ENCODE results near the gene MAPK6. TPM values are rescaled to one million over a fixed set of nuclear protein-coding genes. Genes with fewer than 3 reads are reported as not detected.
"Not testable (repeated sequence)": the region's sequence is repeated elsewhere in the genome, so short reads cannot be mapped to it uniquely, and the experiment has no call there.

MAPK6 gene
- polyA plus RNA-seq, 1 donor: 26.4 TPM

DNA sequence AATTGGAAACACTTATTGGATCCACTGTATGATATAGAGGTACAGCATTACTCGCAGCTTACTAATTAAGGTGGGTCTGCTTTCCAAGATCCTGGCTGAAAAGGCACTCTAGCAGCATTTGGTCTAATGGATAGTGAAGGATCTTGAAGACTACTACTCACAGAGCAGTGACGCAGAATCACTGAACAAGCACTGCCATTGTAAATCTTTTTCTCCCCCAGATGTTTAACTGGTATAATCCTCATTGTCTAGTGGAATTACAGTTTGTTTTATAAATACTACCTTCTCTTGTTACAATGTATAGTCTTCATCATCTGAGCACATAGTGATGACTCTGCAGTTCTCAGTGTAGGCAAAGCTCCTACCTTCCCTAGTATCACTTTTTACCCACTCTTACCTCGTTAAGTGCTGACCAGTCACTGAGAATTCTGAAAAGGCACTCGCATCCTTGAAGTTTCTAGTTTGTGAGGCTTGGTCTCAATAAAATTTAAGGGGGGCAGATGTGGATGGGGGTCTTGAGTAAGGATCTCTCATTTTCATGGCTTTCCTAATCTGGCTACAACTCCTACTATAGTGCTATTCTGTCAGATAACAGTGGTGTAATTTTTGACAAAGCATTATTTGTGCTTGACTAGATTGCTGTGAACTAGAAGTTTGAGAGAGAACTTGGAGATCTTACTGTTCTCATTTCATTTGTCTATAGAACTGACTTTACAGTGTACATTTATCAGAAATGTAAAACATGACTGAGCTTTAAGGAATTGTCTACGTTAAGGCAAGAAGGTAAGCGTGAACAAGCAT lies 23.2 kb downstream of the MAPK6 start:
- no peak for DNase-seq (ENCODE audit: low read depth)

DNA sequence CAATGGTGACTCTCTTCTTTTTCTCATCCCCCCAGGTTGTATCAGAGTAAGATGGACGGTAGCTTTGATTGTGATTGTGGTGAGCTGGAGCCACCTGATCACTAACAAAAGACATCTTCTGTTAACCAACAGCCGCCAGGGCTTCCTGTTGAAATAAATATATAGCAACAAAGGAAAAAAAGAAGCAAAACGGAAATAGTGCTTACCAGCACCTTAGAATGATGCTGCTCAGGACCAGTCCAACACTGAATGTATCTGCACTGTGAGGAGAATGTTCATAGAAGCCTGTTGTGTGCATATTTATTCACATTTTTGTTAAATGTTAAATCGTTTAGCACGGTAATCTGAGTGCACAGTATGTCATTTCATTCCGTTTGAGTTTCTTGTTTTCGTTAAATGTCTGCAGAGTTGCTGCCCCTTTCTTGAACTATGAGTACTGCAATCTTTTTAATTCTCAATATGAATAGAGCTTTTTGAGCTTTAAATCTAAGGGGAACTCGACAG lies 26.8 kb downstream of the MAPK6 start:
- not testable (repeated sequence) for DNase-seq (ENCODE audit: low read depth)

DNA sequence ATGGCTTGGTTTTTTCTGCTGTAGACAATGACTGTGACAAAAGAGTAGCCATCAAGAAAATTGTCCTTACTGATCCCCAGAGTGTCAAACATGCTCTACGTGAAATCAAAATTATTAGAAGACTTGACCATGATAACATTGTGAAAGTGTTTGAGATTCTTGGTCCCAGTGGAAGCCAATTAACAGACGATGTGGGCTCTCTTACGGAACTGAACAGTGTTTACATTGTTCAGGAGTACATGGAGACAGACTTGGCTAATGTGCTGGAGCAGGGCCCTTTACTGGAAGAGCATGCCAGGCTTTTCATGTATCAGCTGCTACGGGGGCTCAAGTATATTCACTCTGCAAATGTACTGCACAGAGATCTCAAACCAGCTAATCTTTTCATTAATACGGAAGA lies 27.5 kb downstream of the MAPK6 start:
- not testable (repeated sequence) for DNase-seq (ENCODE audit: low read depth)

- DNase-seq (ENCODE audit: low read depth): no peak
These were observed 31.4 kb downstream of the MAPK6 start for GRCh38 chr15:52050416-52050815.

- no peak for DNase-seq (ENCODE audit: low read depth)
These were observed 33.3 kb downstream of the MAPK6 start for GRCh38 chr15:52052066-52052935.

DNA sequence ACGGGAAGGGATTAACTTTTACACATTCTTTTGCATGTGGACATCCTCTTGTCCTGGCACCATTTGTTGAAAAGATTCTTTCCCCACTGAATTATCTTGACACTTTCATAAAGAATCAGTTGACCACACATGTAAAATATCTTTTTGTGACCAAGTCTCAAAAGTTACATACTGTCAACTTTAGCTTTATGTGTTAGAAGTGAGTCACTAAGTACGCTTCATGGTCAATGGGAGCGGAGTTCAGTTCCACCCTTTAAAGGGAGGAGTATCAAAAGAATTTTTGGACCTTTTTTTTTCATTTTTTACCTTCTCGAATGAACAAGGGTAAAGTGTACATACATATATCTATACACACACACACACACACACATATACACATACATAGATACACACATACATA lies 35.4 kb downstream of the MAPK6 start:
- DNase-seq (ENCODE audit: low read depth): no peak

GRCh38 chr15:52054858-52055257 lies 35.8 kb downstream of the MAPK6 start:
- DNase-seq (ENCODE audit: low read depth): not testable (repeated sequence)

DNA sequence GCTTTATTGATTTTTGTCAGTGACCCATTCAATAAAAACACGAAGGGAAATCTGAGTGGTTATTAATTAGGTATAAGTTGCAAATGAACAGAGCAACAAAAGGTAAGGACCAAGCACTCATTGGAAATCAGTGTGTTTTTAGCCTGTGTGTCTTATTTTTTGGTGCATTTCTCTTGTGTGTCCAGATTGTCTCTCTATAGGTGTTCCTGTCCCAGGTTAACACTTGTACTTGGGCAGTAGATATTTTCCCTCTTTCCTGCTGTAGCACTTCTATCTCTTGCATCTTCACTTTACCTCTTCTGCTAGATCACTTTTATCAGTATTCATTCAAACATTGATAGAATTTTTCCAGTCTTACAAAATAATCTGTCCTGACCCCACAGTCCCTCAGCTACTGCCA lies 37.0 kb downstream of the MAPK6 start:
- no peak for DNase-seq (ENCODE audit: low read depth)

- no peak for DNase-seq (ENCODE audit: low read depth)
These were observed 37.5 kb downstream of the MAPK6 start for GRCh38 chr15:52056496-52056895.

DNA sequence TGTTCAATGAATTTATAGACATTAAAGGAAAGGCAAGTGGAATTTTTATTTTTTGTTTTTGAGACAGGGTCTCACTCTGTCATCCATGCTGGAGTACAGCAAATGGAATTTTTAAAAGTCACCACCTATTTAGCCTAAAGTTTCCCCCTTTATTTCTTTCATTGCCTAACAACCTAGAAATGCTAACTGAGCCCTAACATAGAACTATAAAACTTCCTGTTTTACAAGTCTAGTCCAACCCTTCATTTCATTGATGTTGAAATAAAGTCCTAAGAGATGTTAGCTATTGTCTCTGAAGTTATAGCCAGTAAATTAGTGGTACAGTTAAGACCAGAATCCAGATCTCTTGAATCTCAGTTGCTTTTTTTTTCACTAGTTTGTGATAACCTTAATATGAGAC lies 39.0 kb downstream of the MAPK6 start:
- no peak for DNase-seq (ENCODE audit: low read depth)

GRCh38 chr15:52060501-52060900 lies 41.5 kb downstream of the MAPK6 start:
- DNase-seq (ENCODE audit: low read depth): no peak

GRCh38 chr15:52066842-52067544 lies 48.0 kb downstream of the MAPK6 start:
- DNase-seq (ENCODE audit: low read depth): no peak

DNA sequence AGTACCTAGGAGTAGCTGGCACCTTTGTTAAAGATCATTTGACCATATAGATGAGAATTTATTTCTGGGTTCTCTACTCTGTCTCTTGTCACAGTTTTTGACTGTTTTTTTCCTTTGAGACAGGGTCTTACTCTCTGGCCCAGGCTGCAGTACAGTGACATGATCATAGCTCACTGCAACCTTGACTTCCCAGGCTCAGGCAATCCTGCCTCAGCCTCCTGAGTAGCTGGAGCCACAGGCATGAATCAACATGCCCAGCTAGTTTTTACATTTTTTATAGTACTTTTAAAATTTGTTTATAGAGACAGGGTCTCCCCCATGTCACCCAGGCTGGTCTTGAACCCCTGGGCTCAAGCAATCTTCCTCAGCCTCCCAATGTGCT lies 48.5 kb downstream of the MAPK6 start:
- DNase-seq (ENCODE audit: low read depth): no peak

DNA sequence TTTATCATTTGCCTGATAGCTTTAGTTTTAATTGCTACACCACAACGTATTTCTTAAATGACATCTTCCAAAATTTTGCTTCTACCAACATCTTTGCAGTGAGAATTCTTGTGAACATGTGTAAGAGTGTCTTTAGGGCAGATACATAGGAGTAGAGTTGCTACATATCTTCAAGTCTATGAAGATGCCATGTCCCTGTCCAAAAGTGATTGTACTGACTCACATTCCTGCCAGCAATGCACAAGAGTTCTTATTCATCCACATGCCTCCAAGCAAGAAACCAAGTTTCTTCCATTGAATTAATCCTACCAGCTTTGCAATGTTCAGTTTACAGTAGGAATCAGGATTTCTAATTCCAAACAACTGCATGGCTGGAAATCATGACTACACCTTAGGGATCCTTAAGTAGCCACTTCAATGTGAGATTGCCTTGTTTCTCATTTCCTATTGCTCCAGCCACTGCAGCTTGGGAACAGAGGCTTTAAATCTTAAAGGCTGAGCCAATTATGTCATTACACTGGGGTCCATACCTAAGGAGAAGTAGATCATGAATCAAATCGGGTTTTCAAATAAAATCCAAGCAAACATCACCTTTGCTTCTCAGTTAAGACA lies 49.1 kb downstream of the MAPK6 start:
- no peak for DNase-seq (ENCODE audit: low read depth)

GRCh38 chr15:52069559-52069958 lies 50.5 kb downstream of the MAPK6 start:
- DNase-seq (ENCODE audit: low read depth): no peak

GRCh38 chr15:52071570-52071969 lies 52.6 kb downstream of the MAPK6 start:
- no peak for DNase-seq (ENCODE audit: low read depth)

GRCh38 chr15:52076889-52077781 lies 58.1 kb downstream of the MAPK6 start:
- DNase-seq (ENCODE audit: low read depth): no peak

- no peak for DNase-seq (ENCODE audit: low read depth)
These were observed 59.3 kb downstream of the MAPK6 start for GRCh38 chr15:52078197-52078875.

DNA sequence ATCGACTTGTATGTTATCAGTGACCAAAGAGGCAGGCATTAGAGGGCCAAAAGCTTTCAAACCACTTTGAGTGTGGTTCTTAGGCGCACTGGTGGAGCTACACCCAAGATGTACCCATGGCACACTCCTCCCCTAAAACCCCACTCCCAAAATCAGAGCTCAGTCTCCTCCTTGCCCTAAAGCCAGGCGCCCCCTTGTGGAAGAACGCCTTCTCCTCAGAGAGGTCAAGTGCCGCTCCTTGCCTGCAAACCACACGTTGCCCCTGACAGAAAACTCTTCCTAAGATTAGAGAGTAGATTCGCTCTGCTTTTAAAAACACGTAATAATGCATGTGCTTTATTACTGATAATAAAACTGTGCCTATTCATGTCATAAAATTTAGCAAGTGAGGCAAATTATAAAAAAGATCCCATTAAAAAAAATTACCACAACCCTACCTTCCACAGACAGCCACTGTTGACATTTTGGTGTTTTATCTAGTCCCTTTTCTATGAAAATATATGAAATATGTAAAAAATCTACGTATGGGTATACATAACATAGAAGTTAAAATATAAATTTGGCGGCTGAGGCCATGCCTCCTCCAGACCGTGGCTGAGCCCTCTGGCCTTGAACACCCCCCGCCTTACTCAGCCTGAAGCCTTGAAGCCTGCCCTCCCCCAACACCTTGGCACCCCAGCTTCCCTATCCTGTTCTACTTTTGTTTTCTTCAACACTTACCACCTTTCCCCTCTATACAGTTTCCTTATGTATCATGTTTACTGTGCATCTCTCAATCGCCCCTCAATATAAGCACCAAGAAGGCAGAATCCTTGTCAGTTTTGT lies 60.1 kb downstream of the MAPK6 start:
- DNase-seq (ENCODE audit: low read depth): no peak
